ENCODE results near the gene GAB2.
"Not testable (repeated sequence)": the region's sequence is repeated elsewhere in the genome, so short reads cannot be mapped to it uniquely, and the experiment has no call there.

Gene GAB2

GRCh38 chr11:78417175-78417887, at the start of gene GAB2:
TSS of gene GAB2 (minus strand) at chr11:78417820. CDS start at chr11:78417720, 100 bp downstream.
- no peak for DNase-seq

- DNase-seq, result no peak
Measured at GRCh38 chr11:78467370-78467769, 49.8 kb upstream of the GAB2 start.

DNA sequence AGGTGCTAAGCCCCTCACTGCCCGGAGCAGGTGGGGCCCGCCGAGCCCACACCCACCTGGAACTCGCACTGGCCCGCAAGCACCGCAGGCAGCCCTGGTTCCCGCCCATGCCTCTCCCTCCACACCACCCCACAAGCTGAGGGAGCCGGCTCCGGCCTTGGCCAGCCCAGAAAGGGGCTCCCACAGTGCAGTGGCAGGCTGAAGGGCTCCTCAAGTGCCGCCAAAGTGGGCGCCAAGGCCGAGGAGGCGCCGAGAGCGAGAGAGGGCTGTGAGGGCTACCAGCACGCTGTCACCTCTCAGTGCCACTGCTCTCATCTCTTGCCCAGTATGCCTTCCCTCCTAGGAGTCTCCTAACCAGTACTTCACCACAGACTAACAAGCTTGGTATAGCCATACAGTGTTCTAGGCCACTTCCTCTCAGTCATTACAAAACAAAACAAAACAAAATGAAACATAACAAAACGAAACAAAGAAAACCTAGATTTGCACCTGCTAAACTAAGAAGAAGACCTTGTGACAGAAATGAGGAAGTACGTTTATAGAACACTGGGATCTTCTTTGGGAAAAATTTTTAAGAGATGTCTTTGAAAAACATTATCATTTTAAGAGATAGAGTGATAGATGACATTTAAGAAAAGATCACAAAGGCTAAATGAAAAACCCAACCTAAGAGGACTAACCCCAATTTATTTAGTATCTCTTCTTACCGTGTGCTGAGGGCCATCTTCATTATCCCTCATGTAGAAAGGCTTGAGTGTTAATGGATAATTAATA, 47.7 kb upstream of the GAB2 start:
- no peak for DNase-seq

- DNase-seq, result not testable (repeated sequence)
Measured at GRCh38 chr11:78464787-78465168, 47.2 kb upstream of the GAB2 start.

DNA sequence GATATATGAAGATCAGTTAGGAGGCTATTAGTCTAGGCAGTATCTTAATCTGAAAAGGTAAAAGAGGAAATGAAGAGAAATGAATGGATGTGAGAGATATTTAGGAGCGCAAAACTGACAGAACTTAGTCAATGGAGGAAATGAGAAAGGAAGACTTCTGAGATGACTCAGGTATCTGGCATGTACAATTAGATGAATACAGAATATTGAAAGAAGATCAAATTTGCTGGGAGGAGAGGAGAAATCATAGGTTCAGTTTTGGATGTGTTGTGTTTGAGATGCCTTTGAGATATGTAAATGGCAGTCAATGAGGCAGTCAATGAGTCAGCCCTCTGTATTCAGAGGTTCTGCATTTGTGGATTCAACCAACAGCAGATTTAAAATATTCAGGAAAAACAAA, 42.9 kb upstream of the GAB2 start:
- no peak for DNase-seq

GRCh38 chr11:78459738-78460137, 42.1 kb upstream of the GAB2 start:
- no peak for DNase-seq

GRCh38 chr11:78457448-78457847, 39.8 kb upstream of the GAB2 start:
- no peak for DNase-seq

DNA sequence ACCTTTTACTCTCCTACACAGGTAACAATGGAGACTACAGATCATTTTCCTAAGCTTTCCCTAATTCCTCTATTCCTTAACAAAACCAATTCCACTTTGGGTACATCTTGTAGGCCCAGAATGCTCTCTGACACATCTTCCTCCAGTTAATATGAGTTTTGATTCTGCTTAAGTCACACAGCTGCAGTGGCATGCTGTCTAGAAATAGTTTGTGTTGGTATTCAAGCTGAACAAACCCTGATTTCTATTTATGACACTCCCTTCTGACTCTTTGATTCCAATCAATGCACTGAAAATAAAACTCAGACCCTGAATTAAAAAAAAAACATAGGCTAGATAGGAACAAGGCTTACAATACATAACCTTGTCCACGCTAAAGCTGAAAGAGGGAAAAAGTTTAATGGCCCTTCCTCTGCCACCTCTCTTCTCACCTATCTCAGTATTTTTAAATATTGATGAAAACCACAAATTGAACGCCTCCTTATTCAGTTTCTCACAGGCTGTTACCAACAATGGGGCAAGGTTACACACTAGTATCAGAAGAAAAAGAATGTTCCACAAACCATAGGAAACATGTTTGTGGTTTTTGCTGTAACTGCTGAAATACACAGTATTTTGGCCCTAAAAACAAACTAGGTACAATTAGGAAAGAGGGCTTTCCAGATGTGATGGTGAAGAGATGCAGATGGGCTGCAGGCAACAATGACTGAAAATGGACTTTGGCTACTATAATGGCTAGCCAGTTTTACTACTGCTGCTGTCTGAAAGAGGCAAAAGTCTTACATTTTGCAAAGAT, 35.7 kb upstream of the GAB2 start:
- no peak for DNase-seq

DNA sequence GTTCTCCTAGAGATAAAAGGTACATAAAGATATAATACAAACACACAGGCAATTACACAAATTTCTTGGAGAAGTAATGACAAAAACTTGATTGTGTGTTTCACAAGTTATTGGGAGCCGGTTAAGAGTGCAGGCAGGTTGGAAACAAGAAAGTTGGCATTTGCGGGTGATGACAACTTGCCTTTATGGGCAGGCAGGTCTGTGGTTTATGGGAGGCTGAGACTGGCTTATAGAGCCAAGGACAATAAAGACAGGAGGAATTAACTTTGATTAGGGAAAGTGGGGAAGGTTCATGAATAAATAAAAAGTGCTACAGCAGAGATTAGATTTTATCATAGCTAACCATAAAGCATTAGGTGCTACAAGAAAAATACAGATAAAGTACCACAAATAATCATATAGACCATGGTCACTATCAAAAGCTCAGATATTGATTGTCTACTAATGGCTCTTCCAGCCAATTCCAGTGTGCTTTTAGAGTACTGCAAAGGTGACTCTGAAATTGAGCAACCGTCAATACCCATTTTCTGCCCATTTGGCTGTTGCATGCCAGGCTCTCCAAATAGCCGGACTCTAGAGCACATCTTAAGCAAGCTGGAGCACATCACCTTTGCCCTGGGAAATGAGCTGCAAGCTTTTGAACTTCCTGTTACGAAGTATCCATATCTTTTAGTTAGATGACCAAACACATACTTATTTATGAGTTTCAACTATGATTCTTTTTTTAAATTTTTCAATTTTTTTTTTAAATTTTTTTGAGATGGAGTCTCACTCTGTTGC, 33.9 kb upstream of the GAB2 start:
- no peak for DNase-seq

DNA sequence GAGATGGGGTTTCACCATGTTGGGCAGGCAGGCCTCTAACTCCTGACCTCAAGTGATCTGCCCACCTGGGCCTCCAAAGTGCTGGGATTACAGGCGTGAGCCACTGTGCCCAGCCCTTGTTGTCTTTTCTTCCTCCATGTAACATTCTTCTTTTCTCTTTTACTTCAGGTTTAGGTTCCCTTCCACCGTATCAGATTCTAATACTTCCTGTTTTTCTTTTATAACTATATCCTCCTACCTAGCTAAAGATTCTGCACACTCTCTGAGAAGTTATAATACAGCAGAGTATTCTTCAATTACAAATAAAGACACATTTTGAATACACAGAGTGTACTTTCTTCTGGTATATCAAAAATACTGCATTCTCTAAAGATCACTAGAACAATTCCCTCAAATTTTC, 33.2 kb upstream of the GAB2 start:
- DNase-seq, result no peak

- DNase-seq, result no peak
Measured at GRCh38 chr11:78449866-78450265, 32.2 kb upstream of the GAB2 start.

GRCh38 chr11:78446210-78446609, 28.6 kb upstream of the GAB2 start:
- DNase-seq, result no peak

DNA sequence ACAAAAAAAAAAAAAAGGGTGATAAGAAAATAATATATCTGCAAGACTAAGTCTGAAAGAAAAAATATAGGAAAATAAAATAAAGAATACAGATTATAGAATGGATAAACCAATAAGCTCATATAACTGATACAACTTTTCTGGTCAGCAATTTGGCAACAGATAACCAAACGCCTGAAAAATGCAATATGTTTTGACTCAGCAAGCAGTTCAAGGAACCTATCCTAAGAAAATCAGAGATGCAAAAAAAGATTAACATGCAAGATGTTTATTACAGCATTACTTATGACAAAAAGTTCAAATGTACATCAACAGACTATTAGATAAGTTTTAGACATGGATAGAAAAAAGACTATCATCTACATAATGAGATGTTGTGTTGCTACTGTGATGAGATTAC, 27.1 kb upstream of the GAB2 start:
- no peak for DNase-seq

DNA sequence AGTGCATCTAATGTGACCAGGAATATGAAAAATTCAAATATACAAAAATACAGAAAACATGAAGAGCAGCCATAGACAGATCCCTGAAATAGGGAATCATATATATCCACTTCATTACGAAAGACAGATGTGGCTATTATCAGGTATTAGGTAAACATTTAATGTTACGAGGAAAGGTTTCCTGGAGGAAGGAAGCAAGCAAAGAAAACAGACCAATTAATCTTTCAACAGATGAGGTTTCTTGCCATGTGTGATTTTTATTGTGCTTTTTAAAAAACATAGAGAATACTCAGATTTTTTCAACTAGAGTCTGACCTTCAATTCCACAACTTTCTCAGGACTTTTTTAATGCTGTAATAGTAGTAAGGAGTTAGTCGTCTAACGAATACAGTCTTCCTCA, 24.3 kb upstream of the GAB2 start:
- no peak for DNase-seq

DNA sequence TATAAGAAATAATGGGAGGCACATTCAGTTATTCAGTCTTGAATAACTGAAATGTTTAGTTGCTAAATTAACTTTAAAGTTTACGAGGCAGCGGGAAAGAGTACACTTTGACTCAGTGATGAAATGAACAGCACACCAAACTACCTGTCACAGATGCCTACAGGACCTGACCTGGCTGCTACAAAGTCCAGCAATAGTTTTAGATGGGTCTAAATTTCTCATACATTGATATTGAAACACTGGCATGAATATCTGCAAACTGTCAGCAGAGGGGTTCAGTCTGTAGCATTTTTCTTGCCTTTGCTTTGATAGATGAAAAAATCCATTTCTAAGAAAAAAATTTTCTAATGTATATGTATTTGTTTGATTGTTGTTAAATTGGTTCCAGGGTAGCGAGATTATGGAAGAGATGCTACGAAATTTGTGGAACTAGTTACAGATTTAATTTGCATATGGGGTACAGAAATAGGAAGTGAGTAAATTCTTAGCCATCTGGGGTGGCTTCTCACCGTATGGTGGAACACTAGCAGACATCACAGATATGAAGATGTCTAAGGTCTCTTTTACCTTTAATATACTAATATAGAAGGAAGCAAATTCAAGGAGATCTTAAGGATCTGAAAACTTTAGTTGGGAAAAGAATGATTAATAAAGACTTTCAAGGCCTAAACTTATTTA, 20.8 kb upstream of the GAB2 start:
- DNase-seq, result no peak

DNA sequence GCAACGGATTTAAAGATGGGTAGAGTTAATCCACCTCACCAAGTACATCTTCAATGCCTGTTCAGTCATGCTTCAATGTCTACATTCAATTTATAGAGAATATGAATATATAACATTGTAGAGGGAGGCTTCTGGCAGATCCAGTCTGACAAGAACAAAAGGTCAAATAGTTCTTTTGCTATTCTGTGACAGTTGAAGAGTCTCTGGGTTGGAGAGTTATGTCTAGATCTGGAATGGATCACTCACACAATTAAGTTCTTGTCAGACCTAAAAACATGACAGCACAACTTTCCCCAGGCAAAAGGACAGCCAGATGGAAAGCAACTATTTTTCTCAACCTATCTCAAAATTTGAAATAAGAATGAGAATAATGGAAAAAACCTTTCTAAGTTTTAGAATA, 15.3 kb upstream of the GAB2 start:
- no peak for DNase-seq

DNA sequence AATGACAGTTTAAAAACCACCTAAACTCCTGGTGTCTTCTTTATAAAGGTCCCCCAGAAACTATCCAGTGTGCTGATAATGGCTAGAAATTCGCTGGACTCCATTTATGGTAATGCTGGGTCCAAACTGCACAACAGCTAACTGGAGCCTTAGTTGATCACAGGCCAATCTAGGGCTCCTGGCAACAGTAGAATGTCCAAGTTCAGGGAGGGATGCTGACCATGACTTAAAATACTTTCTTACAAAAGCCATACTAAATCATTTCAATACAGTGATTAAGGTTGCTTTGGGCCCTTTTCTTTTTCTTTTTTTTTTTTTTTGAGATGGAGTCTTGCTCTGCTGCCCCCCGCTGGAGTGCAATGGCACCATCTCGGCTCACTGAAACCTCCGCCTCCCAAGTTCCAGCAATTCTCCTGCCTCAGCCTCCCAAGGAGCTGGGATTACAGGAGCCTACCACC, 14.5 kb upstream of the GAB2 start:
- no peak for DNase-seq

- DNase-seq, result no peak
Measured at GRCh38 chr11:78429660-78430059, 12.0 kb upstream of the GAB2 start.

DNA sequence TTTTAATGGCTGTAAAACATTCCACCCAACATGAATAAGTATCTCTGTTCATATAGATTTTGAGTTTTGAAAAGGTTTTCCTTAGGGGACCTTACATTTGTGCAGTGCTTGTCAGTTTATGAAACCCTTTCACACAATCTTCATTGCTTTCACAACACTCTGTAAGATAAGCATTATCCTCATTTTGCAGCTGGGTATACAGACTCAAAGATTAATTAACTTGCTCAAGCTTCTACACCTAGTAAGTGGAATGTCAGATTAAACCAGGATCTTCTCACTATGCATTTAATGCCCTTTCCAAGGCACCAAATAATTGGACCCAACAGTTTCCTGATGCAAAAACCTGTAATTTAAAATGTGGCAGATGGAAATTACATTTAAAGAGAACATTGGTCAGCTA, 11.6 kb upstream of the GAB2 start:
- DNase-seq, result no peak

- DNase-seq, result no peak
Measured at GRCh38 chr11:78428773-78429172, 11.2 kb upstream of the GAB2 start.

DNA sequence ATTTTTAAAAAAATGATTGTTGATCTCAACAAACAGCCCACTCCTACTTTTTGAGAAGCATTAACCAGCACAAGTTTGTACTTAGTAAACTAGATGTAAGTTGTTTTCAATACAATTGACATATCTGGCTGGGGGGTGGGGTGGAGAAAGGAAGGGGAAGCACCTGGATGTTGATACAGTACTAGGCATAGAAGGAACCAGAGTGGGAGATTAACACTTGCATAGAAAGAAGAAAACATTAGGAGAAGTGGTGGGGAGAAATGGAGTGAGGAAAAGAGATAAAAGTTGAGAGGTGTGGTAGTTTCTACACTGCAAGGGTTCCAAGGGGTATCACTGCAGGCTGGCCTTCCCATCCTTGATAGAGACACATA, 10.6 kb upstream of the GAB2 start:
- no peak for DNase-seq

DNA sequence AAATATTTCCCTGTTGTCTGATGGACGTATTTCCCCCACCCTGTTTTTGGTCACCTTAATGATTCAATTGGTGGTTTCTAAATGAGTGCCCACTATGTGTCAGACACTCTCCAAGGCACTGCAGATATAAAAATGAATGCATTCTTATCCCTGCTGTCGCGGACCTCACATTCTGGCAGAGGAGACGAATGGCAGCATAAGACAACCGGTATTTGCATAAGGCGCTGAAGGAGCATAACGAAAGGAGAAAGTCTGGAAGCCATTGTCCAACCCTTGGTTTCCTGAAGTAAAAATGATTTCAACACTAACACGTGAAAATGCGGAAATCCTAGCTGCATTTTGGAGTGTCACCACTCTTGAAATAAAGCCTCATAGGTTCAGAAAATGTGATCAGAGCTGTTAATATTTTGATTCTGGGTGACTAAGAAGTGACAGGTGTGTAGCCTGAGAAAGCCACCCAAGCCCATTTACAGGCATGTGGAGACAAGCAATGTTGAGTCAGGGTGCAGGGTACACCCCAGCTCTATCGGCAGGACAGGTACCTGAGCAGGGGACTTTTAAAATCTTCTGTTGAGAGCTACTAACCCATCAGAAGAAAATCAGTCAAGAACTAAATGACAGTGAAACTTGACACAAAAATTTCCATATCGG, 10.1 kb upstream of the GAB2 start:
- no peak for DNase-seq
